HG03060 (cell line): Measurements from ENCODE around the gene ADCY2.

Experiments used
- ATAC-seq: cut with Tn5 transposase; IDR thresholded peaks from one replicate; pipeline ENCODE4 v1.9.1; 2021; ENCODE audit warnings: low read depth, moderate number of reproducible peaks; ENCODE audit not compliant: unreplicated experiment

The ADCY2 gene

DNA sequence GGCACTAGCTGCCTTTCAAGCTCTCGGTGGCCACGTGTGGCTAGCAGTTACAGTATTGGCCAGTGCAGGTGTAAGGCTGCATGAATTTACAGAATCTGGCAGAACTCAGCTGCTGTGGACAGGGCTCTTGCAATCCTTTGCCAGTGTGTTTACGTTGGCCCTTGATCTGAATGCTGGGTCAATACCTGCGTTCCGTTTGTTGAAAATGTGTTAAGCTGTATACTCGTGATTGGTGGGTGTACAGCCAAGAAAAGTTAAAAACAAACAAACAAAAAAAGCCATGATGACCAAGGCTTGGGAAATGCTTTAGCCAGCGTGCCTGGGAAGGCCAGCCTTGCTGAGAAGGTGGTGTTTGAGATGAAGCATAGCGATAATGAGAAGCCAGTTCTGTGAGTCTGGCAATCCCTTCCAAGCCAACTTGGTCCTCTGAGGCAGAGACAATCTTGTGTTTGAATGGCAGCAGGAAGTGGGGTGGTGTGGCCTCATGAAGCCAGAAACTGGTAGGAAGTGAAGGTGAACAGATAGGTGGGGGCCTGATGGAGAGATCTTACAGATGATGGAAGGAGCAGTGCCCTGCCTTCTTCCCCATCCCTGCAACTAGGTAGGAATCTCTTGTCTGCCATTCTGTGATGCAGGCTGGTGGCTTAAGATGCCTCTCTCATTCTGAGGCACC, 455.8 kb downstream of the ADCY2 start:
- ATAC-seq, result no peak

DNA sequence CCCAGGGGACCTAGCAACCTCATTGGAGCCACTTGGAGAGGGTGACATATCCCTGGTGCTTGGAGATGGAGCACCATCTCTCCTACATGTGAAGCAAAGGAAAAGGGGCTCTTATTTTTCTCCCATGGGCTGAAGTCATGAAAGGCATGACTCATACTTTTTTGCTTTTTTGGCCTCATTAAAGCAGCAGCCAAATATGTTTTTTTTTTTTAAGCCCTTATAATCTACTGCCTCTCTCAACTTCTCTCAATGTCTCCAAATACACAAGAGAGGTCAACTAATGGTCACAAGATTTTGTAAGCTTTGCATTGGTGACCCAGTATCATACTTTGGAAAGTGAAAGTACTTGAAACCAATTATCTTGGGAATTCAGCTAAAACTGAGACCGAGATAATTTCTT, 456.6 kb downstream of the ADCY2 start:
- ATAC-seq, result peak; percentile 46

DNA sequence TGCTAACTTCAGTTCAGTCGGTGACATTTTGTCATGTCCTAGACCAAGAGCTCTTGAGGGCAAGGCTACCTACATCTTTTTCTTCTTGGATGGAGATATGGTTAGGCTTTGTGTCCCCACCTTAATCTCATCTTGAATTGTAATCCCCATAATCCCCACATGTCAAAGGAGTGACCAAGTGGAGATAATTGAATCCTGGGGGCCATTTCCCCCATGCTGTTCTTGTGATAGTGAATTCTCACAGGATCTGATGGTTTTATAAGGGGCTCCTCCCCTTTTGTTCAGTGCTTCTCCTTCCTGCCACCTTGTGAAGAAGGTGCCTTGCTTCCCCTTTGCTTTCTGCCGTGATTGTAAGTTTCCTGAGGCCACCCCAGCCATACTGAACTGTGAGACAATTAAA, 457.1 kb downstream of the ADCY2 start:
- no peak for ATAC-seq

DNA sequence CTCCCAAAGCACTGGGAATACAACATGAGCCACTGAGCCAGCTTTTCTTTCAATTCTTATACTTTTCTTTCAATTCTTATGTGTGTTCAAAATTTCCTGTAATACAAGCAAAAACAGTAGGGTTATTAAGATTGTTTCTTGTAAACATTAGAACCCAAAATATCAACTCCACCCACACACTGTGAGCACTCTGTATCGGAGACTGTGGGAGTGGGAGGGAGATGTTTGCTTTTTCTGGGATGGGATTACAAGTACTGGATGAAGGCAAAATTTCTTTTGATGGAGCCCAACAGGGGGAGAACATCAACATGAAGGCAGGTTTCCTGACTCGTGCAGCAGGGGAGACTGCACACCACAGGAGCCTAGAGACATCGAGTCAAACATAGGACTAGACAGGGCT, 459.7 kb downstream of the ADCY2 start:
- ATAC-seq, result no peak

DNA sequence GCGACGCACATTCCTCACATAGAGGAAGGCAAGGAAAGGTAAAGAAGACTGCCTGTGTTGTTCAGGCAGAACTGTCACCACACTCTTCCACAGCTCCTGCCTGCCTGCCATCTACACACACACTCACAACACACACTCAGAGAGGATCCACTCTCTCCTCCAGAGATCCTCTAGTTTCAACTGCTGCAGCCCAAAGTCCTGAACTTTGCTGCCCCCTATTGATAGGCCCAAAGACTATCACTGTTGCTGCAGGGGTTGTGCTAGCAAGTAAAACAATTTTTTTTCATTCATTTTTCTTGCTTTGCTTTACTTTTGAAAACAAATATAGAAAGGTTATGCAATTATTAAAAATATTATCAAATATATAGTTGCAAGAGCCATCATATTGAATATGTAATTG, 460.9 kb downstream of the ADCY2 start:
- no peak for ATAC-seq

DNA sequence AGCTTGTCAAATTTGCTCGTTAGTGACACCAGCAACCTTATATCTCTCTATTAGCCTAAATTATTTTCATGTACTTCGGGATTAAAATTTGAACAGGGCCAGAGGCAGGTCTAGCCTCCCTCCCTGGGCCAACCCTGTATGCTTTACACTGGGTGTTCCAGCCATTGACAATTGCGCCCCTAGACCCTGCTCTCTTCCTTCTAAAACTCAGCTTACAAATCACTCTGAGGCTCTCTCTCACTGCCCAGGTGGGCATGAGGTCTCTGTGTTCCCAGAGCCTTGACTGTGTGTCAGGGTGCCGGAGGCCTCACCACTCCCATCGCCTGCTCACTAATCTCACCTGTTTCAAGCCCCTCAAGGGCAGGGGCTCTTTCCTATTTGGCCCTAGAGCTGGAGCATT, 461.4 kb downstream of the ADCY2 start:
- no peak for ATAC-seq

DNA sequence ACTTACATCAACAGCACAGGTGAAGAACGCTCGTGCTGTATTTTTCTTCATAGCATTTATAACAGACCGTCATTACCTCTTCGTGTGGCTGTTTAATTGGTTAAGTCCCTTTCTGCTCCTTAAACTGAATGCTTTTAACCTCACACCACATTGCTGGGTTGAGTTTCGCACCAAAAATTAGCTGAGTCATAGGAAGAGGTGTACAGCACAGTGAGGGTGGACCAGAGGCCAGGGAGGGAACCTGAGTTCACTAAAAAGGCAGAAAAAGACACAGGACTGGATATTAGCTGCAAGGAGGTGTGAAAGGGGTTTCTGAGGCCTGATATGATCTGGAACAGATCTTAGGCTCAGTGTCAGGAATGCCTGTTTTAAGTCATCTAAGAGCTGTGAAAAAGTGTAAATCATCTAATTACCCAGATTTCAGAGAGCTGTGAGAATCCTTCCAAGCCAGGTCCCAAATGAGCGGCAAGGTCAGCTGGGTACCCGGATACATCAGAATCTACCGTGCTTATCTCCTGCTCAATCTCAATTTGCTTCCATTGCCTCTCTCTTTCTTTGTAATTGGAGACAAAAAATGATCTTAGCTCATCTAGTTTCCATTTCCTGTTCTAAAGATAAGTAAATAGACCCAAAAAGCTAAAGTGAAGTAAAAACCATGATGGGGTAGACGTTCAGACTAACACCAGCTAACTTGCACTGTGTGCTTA, 462.1 kb downstream of the ADCY2 start:
- ATAC-seq, result no peak

DNA sequence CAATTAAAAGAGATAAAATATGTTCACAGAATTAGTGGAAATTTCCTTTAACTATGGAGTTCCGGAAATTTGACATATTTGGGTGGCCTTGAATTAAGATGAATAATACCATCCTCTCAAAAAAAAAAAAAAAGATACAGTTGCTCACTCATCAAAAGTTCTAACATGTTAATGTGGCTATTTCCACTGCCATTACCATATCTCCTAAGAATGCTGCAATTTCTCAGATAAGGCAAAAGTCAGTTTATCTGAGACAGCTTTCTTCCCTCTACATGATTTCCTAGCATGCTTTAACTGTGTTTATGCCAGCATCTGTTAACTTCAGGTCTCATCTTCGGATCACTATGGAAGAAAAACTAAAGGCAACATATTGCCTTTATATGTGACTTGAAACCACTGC, 470.3 kb downstream of the ADCY2 start:
- ATAC-seq, result no peak

DNA sequence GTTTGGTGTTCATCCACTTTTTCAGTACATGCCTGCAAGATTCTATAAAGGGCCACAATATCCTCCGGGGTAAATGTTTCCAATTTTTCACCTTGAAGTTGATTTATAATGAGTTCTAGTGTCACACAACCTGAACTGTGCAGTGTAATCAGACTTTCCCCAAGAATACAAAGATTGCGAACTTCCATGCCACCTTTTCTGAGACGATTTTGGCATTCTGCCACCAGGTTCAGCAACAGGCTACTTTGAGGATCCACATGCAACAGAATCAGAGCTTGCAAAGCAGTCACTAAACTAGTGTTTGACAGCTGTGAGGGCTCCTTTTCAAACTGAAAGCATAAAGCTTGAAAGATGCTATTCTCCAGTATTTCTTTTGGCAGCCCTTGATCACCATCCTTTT, 471.3 kb downstream of the ADCY2 start:
- no peak for ATAC-seq

DNA sequence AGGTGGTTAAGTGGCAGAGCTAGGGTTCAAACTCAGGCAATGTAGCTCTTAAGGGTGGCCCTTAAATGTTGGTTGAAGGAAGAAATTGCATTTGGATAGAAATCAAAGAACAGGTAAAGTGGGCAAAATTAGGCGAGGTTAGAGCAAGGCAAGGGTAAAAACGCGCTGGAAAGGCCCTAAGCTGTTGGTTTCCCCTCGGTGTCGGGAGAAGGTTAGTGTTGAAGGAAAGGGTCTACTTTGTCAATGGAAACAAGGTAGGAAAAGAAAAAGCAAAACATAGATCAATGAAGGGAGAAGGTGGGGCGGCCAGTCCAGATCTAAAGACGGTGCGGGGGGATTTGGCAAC, 472.5 kb downstream of the ADCY2 start:
- ATAC-seq, result no peak

DNA sequence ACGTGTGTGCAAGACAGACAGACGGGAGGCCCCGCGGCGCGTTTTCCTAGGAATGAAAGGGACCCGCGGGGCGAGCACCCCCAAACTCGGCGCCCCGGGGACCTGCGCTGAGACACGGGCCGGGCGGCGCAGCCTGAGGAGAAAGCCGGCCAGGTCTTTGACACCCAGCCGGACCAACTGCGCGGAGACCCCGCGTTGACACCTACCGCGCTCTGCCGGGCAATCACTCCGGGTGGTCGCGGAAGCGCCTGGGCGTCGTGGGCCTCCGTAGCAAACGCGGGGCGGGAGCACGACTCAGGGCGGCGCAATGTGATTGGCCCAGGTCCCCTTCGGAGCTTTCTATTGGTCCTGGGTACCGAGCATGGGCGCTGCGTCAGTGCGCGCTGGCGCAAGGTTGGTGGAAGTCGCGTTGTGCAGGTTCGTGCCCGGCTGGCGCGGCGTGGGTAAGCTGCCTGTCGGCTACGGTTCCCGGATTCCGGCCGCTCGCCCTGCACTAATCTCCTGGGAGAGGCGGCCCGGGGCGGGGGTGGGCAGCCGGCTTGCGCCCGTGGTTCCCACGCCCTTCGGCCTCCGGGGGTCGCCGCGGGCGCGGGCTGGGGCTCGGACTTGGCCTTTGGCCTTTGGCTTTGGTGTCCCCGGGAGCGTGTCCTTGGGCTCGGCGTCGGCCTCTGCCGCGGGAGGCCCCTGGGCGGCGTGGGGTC, 473.0 kb downstream of the ADCY2 start, which contains the start of the genes FASTKD3 and MTRR:
Gene FASTKD3 (minus strand): TSS at position 259 of the 701 bp plus-strand sequence. CDS start 948 bp downstream, outside the sequence.
Gene MTRR (plus strand): TSS at position 376 of the 701 bp plus-strand sequence. CDS start 1,647 bp downstream, outside the sequence.
- peak; percentile 97 for ATAC-seq

DNA sequence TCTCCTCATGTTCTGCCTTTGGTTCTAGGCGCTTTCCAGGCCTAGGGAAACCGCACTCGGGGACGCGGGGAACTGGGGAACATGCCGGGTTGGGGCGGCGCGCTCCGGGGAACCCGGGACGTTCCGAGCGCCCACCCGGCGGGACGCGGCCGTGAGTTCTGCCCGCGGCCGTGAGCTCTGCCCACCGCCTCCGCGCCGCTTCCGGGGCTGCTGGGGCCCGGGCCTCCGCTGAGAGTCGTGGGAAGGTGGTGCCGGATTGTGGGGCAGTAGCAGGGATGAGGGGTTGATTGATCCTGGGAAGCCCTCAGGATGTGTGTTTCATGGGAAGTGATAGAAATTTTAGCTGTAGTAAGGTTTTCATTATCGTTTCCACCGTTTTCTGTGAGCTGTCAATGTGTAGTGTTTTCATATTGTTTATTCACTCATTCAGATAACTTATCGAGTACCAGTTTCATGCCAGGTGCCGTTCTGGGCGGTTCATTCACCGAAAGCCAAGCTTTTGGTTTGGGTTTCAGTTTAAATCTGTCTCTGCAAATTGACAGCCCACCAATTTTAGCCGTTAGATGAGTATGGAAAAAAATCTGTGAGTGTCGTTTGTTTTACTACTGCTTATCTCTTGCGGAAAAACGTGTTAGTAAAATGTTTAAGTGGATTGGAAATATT, 473.7 kb downstream of the ADCY2 start:
- ATAC-seq, result no peak

DNA sequence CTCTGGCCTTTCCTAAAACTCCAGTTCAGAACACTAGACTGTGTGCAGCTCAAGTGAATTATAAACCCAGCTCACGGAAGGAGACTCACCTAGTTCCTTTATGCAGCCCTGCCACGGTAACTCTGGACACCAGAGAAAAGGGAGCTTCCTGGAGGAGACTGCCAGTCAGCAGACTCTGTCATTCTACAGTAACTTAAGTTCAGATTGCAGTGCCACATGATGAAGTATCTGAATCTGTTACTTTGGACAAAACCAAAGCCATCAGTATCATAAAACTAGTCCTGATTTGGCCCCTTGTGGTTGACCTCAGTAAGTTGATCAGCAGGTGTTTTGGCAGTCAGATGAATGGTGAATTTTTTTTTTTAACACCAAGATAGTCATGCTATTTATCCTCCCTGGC, 475.7 kb downstream of the ADCY2 start:
- ATAC-seq, result no peak

DNA sequence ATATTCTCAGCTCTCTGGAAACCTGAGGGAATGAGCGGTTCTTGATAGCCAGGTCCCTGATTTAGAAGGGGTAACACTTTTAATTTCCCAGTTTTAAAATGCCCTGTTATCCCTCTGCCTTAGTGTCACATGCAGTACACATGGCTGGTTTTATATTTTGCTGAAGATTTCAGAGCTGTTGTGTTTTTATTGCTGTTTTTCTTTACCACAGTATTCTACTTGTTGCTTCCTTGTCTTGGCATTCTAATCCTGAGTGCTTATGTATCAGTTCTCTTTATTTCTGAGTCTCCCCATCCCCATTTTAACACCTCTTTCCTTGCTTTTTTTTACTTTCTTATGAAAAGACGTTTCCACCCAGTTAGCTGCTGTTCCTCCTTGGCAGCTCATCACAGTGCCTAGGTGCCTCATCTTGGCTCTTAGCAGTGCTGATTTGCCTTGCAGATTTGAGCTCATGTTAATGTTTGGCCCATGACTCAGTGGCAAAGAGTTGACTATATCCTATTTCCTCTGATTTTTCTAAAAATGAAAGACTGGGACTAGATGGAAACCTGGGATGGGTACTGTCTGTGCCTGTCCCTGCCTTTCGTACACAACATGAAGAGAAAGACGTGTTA, 476.7 kb downstream of the ADCY2 start:
- no peak for ATAC-seq

DNA sequence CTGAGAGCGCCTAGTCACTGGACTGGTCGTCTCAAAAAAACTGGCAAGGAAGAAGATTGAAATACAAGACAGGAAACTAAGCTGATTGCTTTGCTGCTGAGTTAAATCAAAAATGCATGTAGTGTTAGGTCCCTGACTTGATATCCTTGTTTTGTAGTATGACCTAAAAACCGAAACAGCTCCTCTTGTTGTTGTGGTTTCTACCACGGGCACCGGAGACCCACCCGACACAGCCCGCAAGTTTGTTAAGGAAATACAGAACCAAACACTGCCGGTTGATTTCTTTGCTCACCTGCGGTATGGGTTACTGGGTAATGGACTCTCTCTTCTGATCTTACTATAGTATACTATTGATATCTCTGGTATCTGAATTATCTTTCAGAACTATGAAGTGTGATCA, 477.3 kb downstream of the ADCY2 start:
- ATAC-seq, result no peak

DNA sequence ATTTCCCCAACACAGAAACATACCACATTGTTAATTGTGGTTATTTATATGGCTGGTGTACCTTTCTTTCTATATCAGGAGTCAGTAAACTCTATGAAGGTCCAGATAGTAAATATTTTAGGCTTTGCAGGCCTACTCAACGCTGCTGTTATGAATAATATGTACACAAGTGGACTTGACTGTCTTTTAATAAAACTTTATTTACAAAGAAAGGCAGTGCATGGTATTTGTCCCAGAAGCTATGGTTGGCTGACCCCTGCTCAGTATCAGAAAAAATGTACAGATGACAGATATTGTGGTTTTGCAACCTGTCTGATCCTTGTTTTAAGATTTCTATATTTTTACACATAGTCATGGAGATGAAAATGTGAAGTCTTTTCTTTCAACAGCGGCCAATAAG, 478.7 kb downstream of the ADCY2 start:
- ATAC-seq, result no peak

DNA sequence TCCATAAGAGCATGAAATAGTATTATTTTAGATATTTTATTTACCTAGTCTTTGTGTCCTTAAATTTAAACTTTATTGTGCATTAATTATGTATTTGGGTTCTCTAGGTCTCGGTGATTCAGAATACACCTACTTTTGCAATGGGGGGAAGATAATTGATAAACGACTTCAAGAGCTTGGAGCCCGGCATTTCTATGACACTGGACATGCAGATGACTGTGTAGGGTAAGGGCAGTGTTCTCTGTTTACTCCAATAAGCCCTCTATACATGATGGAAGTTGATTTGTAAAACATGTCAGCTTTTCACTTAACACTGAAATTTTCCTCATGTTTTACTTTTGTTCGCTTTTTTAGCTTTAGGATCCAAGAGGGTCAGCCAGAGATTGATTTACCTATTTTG, 479.2 kb downstream of the ADCY2 start:
- no peak for ATAC-seq

DNA sequence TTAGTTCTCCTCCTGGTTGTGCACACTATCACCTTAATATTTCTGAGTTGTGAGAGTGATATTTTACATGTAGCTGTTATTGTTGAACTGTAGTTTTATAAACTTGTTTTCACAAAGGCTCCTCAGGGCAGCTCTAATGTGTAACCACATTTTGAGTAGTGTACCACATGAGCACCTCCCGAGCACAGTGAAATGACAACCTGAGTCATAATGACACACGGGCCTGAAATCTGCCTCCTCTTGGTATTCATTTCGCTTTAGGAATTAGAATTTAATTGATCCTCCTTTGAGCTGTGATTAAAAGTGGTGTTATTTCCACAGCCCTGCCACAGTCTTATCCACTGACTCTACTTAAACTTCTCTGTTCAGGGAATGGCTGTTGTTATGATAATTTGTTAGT, 480.9 kb downstream of the ADCY2 start:
- ATAC-seq, result peak; percentile 46

DNA sequence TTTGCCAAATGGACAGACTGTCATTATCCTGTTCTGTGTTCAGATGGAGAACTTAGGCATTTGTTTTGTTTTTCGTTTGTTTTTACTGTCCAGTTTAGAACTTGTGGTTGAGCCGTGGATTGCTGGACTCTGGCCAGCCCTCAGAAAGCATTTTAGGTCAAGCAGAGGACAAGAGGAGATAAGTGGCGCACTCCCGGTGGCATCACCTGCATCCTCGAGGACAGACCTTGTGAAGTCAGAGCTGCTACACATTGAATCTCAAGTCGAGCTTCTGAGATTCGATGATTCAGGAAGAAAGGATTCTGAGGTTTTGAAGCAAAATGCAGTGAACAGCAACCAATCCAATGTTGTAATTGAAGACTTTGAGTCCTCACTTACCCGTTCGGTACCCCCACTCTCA, 481.9 kb downstream of the ADCY2 start:
- no peak for ATAC-seq

DNA sequence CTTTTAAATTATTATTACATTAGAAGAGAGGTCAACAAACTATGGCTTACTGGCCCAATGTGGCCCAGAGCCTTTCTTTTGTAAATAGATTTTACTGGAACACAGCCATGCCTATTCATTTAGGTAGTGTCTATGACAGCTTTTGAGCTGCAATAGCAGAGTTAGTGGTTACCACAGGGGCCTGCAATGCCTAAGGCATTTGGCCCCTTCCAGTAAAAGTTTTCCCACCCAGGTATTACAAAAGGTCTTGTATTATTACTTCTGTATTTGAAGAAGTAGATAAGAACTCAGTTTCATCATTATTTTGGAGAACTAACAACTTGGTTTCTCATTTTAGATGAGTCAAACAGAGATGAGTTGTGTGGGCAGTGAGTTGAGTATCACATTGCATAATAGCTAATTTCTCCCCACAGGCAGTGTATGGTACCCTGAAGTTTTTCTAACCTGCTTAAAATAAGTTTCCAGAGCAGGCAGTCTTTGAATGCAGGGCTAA, 482.5 kb downstream of the ADCY2 start:
- peak; percentile 94 for ATAC-seq
